ENCODE measurements around the gene SYNGAP1.
"Not testable (repeated sequence)": the region's sequence is repeated elsewhere in the genome, so short reads cannot be mapped to it uniquely, and the experiment has no call there.

Gene SYNGAP1

DNA sequence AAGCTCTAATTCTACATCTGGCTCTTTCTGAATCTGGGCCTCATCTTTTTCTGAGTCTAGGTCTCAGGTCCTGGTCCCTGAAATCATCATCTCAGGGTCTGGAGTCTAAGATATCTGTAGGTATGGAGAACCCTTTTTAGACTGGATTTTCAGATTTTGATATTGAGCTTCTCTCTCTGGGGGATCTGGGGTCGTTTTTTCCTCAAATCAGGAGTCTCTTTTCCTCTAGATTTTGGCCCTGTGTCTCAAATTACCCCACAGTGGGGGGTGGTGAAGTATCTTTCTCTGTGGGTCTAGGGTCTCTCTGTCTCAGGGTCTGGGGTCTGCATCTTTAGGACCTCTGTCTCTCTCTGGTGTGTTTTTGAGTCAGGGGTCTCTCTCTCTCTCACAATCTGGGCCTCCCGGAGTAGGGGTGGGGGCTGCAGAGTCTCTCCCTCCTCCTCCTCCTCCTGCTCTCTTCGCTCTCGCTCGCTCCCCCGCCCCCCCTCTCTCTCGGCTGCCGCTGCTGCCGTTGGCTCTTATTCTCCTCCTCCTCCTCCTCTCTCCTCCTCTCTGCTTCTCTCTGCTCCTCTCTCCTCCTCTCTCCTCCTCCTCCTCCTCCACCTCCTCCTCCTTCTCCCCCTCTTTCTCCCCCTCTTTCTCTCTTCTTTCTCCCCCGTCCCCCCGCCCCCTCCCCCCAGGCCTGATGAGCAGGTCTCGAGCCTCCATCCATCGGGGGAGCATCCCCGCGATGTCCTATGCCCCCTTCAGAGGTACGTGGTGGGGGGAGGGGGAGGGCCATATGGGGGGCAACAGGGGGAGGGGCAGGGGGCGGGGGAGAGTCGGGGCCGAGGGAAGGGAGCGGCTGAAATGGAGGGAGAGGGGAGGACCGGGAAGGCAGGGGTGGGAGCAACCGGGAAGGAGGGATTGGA lies at the start of gene SYNGAP1:
TSS of gene SYNGAP1 (plus strand) at position 486 of the 911 bp plus-strand sequence. CDS start at position 686, 200 bp downstream.
- peak; percentile 71 for DNase-seq

GRCh38 chr6:33371901-33372300 lies 48.0 kb upstream of the SYNGAP1 start:
- DNase-seq: not testable (repeated sequence)

DNA sequence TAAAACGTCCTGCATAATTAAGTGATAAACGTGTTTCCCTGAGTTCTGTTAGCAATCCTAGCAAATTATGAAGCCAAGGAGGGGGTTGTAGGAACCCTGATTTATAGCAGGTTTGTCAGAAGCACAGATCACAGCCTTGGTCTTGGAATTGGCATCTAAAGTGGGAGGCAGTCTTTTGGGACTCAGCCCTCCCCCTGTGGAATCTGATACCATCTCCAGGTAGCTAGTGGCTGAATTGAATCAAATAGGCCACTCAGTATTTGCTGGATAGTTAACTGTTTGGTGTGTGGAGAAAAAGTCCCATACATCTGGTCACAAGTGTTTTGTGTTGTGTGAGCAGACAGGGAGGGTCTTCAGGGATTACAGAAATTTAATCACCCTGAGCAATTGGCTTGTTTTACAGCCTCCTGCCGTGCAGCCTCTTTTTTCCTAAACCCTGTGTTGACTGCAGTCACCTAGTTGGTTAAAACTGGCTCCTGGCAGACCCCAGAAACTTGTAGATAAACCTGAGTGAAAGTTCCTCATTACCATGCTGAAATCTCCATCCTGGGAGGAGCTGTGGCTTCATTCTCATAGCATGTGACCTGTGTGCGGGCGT lies 47.2 kb upstream of the SYNGAP1 start:
- no peak for DNase-seq

- DNase-seq: no peak
These were observed 45.6 kb upstream of the SYNGAP1 start for GRCh38 chr6:33373960-33374910.

- no peak for DNase-seq
These were observed 44.7 kb upstream of the SYNGAP1 start for GRCh38 chr6:33375143-33375671.

DNA sequence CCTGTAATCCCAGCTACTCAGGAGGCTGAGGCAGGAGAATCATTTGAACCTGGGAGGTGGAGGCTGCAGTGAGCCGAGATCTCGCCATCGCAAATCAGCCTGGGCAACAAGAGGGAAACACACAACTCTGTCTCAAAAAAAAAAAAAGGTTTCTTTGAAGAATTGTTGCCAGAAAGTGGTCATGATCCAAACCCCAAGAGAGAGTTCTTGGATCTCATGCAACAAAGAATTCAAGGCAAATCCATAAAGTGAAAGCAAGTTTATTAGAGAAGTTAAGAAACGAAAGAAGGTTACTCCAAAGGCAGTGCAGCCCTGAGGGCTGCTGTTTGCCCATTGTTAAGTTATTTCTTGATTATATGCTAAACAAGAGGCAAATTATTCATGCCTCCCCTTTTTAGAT lies 42.7 kb upstream of the SYNGAP1 start:
- no peak for DNase-seq

DNA sequence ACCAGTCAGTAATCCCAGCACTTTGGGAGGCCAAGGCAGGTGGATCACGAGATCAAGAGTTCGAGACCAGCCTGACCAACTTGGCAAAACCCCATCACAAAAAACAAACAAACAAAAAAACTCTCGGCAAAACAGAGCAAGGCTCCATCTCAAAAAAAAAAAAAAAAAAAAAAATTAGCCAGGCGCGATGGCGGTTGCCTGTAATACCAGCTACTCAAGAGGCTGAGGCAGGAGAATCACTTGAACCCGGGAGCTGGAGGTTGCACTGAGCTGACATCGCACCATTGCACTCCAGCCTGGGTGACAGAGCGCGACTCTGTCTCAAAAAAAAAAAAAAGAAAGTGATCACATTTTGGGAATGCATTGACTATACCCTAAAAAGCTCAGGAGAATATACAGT lies 40.7 kb upstream of the SYNGAP1 start:
- DNase-seq: not testable (repeated sequence)

DNA sequence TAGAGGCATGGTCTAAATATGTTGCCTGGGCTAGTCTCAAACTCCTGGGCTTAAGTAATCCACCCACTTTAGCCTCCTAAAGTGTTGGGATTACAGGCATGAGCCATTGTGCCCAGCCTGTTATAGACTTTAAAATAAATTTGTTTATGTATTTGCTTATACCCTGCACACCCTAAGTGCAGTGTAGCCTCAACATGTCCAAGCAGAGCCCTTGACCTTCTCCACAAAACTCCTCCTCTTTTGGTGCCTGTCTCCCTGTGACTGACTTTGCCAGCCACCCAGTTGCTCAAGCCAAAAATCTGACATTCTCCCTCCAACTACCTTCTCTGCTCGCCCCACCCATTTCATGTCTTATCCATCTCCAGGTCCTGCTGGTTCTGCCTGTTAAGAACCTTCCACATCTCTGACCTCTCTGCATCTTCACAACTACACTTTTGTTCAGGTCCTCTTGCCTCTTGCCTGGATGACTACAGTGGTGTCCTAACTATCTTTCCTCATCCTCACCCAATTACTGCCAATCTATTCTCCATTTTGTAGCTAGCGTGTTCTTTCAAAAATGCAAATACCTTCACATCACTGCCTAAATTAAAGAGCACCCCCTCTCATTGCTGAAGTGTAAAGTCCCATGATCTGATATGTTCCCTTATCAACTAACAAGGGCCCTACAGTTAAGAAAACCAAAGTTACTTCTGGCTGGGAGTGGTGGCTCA lies 39.4 kb upstream of the SYNGAP1 start:
- no peak for DNase-seq

GRCh38 chr6:33383427-33384185 lies 36.3 kb upstream of the SYNGAP1 start:
- no peak for DNase-seq

DNA sequence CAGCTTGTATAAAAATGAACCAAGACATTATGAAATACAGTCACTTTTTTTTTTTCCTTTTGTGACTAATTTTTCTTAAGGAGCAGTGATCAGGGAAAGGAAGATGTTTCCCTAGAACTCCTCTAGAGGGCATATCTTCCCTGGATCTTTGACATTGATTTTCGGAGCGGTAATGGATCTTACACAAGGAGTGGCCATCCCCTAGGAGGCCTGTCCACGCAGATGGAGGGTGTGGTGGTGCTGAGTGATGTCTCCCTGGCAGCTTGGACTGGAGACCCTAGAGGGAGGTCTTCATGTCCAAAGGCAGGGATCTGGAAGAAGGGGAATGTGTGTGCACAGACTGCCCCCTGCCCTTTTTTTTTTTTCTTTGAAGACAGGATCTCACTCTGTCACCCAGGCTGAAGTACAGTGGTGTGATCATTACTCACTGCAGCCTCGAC lies 35.3 kb upstream of the SYNGAP1 start:
- no peak for DNase-seq

- DNase-seq: no peak
These were observed 29.7 kb upstream of the SYNGAP1 start for GRCh38 chr6:33390173-33390572.

GRCh38 chr6:33390767-33391277 lies 29.0 kb upstream of the SYNGAP1 start:
- no peak for DNase-seq

DNA sequence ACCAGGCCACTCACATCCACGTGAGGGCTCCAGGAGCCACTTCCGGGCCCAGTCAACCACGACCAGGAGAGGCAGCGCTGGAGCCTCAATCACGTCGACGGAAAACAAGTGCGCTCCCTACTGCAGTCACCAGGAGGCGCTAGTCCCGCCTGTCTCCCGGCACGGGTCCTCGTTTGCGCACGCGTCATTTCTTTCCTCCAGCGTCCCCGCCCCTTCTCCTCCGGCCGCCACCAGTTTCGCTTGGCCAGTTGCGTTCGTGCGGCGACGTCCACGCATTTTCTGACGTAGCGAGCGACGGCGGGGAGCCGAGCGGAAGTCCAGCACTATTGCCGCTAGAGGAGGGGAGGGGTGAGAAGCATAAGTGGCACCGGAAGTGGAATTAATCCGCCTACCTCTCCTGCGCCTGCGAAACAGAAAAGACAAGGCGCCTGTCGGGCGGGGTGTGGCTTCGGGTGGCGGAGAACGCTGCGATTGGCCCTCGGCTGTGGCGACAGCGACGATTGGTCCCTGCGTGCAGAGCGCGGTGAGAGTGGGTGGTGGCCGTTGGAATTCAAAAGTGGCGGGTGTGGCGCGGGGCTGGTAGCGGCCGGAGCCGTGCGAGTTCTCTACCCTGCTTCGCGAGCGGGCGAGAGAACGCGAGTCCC lies 28.5 kb upstream of the SYNGAP1 start, which contains the start of gene KIFC1:
TSS of gene KIFC1 (plus strand) at position 546 of the 644 bp plus-strand sequence. CDS start 163 bp downstream, outside the sequence.
- DNase-seq: peak; percentile 99

- no peak for DNase-seq
These were observed 27.8 kb upstream of the SYNGAP1 start for GRCh38 chr6:33391922-33392594.

DNA sequence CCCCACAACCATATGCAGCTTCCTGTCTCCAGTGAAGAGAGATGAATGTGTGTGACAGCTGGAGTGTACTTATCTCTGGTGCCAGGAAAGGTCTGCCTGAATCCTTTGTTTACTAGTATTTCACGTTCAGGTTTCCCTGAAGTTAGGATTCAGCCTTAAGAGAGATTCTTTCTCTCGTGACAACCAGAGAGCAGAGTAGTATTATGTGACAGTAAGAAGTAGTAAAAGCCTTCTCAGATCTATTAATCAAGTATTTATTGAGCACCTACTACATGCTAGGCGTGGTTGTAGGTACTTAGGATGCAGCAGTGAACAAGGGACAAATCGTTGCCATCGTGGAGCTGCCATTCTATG lies 27.3 kb upstream of the SYNGAP1 start:
- DNase-seq: no peak

DNA sequence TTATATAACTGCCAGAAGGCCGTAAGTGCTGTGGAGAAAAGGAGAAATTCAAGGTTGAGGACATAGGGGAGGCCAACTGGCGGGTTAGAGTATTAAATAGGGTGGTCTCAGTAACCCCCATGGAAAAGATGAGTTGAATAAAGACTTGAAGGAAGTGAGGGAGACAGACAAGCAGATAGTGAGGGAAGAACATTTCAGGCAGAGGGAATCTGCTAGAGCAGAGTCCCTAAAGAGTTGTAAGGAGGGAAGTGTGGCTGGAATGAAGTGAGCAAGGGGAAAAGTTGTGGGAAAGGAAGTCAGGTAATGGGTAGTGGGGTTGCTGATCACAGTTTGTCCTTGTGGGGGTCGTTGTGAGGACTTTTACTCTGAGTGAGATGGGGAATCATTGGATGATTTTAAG lies 26.9 kb upstream of the SYNGAP1 start:
- no peak for DNase-seq

- DNase-seq: no peak
These were observed 22.3 kb upstream of the SYNGAP1 start for GRCh38 chr6:33397541-33397940.

- not testable (repeated sequence) for DNase-seq
These were observed 21.3 kb upstream of the SYNGAP1 start for GRCh38 chr6:33398601-33399000.

DNA sequence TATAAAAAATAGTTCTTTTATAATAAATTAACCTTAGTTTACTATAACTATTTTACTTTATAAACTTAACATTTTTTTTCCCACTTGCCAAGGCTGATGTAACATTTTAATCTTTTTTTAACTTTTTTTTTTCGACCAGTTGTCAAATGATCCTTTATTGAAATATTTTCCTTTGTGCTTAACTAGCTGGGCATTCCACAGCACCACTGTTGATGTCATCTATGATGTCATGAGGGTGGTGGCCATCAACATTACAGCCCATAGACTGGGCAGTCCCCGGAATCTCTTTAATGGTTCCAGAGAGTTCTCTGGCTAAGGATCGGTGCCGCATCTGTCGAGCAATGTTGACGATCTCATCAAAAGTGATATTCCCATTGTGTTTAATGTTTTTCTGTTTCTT lies 20.0 kb upstream of the SYNGAP1 start:
- DNase-seq: not testable (repeated sequence)

DNA sequence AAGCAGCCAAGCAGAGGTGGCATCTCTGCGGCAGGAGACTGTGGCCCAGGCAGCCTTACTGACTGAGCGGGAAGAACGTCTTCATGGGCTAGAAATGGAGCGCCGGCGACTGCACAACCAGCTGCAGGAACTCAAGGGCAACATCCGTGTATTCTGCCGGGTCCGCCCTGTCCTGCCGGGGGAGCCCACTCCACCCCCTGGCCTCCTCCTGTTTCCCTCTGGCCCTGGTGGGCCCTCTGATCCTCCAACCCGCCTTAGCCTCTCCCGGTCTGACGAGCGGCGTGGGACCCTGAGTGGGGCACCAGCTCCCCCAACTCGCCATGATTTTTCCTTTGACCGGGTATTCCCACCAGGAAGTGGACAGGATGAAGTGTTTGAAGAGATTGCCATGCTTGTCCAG lies 15.0 kb upstream of the SYNGAP1 start:
- no peak for DNase-seq

All from CD4-positive, alpha-beta T cell treated with Interleukin-17A for 4 hours (primary cell).